Uterus (tissue), 2 donors: Measurements from ENCODE around the gene DZIP1L.

ENCODE experiments used
- CTCF ChIP-seq, 4 experiments: fragments of 200-600 bp in 2 of 4; fragments of 450-650 bp in 2 of 4; sonication (generic) in 2 of 4; IDR thresholded peaks; one replicate each; pipeline ENCODE4 v1.5.1; 2016 to 2019; ENCODE audit warnings: antibody characterized with exemption in 4 of 4, mild to moderate bottlenecking in 2 of 4, moderate library complexity in 1 of 4
- POLR2A ChIP-seq, 2 donors: fragments of 450-650 bp; IDR thresholded peaks; one replicate each; pipeline ENCODE4 v1.6.1; 2016; ENCODE audit warnings: antibody characterized with exemption in 2 of 2, mild to moderate bottlenecking in 1 of 2, moderate library complexity in 1 of 2

- TF ChIP-seq CTCF (IDR thresholded peaks at IDR 0.05) = no peak
- TF ChIP-seq POLR2A (IDR thresholded peaks at IDR 0.05) = no peak
Measured at GRCh38 chr3:138046085-138046484, 69.3 kb downstream of the DZIP1L start.
